Measurements from ENCODE around the gene DLL1. TPM values are rescaled to one million over a fixed set of nuclear protein-coding genes. Genes with fewer than 3 reads are reported as not detected.

The DLL1 gene
- total RNA-seq, 2 experiments from 2014 or later: not detected

DNA sequence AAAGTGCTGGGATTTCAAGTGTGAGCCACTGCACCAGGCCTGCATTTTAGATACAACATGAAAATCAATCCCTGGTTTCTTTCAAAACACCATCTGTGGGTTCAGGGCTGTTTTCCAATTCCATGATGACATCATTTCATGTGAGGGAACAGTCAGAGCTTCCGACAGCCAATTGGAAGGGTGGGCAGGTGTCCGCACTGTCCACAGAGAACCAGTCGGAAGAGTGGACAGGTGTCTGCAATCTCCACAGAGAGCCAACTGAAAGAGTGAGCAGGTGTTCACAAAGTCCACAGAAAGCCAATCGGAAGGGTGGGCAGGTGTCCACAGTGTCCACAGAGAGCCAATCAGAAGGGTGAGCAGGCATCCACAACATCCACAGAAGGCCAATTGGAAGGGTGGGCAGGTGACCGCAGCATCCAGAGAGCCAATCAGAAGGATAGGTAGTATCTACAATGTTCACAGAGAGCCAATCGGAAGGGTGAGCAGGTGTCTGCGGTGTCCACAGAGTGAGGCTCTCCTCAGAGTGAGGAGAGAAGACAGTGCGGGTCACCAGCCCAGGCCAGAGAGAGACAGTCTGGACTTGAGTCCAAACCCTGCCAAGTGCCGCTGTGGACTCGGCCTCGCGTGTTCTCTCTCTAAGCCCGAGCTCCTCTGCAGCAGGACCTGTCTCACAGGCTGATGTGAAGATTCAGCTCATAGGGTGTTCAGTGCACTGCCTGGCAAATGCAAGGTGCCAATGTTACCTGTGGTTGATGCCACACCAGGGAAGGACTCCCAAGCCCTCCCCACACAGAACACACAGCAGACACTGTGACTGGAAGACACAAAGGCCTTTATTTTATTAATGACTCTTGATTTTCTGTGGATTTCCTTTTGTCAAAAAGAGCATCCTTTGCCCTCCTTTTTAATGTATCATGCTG lies 57.3 kb downstream of the DLL1 start:
- POLR2A ChIA-PET: interaction anchor here (0.7 kb wide), 1 partner anchor 11 kb away, joined by 3 read pairs; no protein-coding TSS in a partner anchor
- TF ChIP-seq EZH2phosphoT487 (IDR thresholded peaks at IDR 0.05; ENCODE audit: borderline replicate concordance, low read depth, low read length) (no peak), CTCF (conservative IDR thresholded peaks at IDR 0.05; ENCODE audit: low read length) (no peak)
- H3K79me2 ChIP-seq (ENCODE audit: insufficient read depth, low read depth, low read length): no peaks in the 10 kb centered on the region
- no TSS peak for BruUV-seq (replicated peaks)
- H3K27ac ChIP-seq (ENCODE audit: low read depth, low read length, poor library complexity, severe bottlenecking): no peak overlapping the region
- no peaks in the 10 kb centered on the region for H3K4me1 ChIP-seq (ENCODE audit: insufficient read depth, low read length, poor library complexity, severe bottlenecking)
- no peak overlapping the region for H2AFZ ChIP-seq (ENCODE audit: low read length)
- no peaks in the 10 kb centered on the region for H3K9me3 ChIP-seq (ENCODE audit: low read length)
- intact Hi-C loops (cut with micrococcal nuclease; ENCODE audit: unreplicated experiment): no loop called here
- H4K20me1 ChIP-seq (ENCODE audit: insufficient read depth, low read length): no peaks in the 10 kb centered on the region
- H3K36me3 ChIP-seq (ENCODE audit: insufficient read depth, low read length): no peaks in the 10 kb centered on the region
- no peak for DNase-seq (ENCODE audit: low spot score)
- CTCF ChIA-PET (ENCODE audit: unreplicated experiment): no interaction called here
- no peaks in the 10 kb centered on the region for H3K9me2 ChIP-seq (ENCODE audit: insufficient read depth, low read length)
- H3K4me3 ChIP-seq (ENCODE audit: low read depth, low read length, poor library complexity, severe bottlenecking): no peak overlapping the region
- no peak overlapping the region for H3K4me2 ChIP-seq (ENCODE audit: low read length)

Small RNAs within 50 kb of the gene (microRNA-seq; reads per million reads assigned to microRNA genes)
- gene MIR4644 (ENCODE audit: borderline replicate concordance): not detected

Small RNAs within 50 kb of the gene (small RNA-seq; reads per million reads assigned to genes)
- gene MIR4644: not detected

Other genes with a start within 250 kb of the DLL1 start
- gene FAM120B, start 15.7 kb upstream of the DLL1 start, total RNA-seq (2014; rRNA removed; shearing (Covaris generic)): 12.8 and 15.2 TPM in 2 replicates
- gene FAM120B, start 15.7 kb upstream of the DLL1 start, total RNA-seq (2022): 32.9 and 34.8 TPM in 2 replicates

Measured in OCI-LY7 (cell line).